GM13976 (cell line): ENCODE data around the gene SYT3.
"Not testable (repeated sequence)": the region's sequence is repeated elsewhere in the genome, so short reads cannot be mapped to it uniquely, and the experiment has no call there.

Experiments used
- DNase-seq: peaks from one replicate; pipeline ENCODE4 v3.0.0; 2012; ENCODE audit warnings: low spot score
- in situ Hi-C: fragments of 300-500 bp; cut with MboI; formaldehyde crosslinking; loops from one replicate; pipeline ENCODE4 v1.12.0; 2022; ENCODE audit warnings: low sequenced_read_pairs, mixed read lengths, inconsistent platforms; ENCODE audit not compliant: unreplicated experiment
- TF ChIP-seq, protein P1 (sequence below): IDR thresholded peaks from 2 replicates; pipeline ENCODE4 v1.5.1; 2012; ENCODE audit warnings: borderline replicate concordance, mild to moderate bottlenecking; ENCODE audit not compliant: insufficient read depth; ENCODE audit errors: extremely low read depth, missing control alignments, control extremely low read depth

The SYT3 gene

DNA sequence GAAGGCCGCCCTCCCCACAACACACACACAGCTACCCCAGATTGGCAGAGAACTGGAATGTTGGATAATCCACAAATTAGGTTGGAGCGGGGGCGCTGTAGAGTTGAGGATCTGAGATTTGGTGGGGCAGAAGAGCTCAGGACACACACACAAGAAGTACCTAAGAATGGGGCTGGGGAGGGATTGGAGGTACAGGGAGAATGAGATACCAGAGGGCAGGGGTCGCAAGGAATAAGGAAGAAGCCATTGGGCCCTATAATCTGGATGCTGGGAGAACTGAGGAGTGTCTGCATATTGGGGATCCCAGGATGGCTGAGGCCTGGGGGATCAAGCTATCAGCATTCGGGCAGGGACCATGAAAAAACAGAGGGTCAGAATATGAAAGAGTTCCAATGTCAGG lies 11.5 kb downstream of the SYT3 start:
- in situ Hi-C loops = no loop called here
- DNase-seq = no peak
- TF ChIP-seq, protein P1, sequence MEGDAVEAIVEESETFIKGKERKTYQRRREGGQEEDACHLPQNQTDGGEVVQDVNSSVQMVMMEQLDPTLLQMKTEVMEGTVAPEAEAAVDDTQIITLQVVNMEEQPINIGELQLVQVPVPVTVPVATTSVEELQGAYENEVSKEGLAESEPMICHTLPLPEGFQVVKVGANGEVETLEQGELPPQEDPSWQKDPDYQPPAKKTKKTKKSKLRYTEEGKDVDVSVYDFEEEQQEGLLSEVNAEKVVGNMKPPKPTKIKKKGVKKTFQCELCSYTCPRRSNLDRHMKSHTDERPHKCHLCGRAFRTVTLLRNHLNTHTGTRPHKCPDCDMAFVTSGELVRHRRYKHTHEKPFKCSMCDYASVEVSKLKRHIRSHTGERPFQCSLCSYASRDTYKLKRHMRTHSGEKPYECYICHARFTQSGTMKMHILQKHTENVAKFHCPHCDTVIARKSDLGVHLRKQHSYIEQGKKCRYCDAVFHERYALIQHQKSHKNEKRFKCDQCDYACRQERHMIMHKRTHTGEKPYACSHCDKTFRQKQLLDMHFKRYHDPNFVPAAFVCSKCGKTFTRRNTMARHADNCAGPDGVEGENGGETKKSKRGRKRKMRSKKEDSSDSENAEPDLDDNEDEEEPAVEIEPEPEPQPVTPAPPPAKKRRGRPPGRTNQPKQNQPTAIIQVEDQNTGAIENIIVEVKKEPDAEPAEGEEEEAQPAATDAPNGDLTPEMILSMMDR = no peak

DNA sequence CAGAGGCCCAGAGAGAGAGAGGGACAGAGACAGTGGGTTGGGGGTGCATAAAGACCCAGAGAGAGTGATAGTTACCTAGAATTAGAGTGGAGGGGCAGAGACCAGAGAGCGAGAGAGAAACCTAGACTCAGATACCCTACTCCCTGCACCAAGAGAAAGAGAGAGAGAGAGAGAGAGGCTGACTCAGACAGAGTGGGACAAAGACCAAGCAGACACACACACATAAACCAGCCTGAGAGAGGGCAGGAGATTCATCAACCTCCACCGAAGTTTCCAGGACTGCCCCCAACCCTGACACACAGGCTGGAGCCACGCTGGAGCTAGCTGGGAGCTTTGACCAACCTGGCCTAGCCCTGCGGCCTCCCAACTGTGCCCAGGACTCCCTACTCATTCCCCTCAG lies 12.9 kb downstream of the SYT3 start:
- no peak for DNase-seq
- in situ Hi-C loops = no loop called here
- TF ChIP-seq, protein P1 = no peak

DNA sequence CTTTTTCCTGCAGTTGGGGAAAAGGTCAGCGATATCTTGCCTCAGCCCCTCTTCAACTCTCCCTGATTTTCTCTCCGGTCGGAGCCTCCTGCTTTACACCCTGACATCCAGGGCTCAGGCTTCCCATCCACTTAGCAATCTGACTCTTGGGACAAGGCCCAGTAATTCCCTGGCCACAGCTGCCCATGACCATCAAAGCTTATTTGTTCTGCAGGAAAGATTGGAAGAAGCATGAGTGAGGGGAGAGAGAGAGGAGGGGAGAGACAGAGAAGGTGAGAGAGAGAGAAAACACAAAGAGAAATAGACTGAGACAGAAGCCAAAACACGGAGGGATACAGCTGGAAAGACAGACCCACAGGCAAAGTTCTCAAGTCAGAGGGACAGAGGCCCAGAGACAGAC lies 13.7 kb downstream of the SYT3 start:
- in situ Hi-C loops = no loop called here
- DNase-seq = no peak
- TF ChIP-seq, protein P1 = no peak

DNA sequence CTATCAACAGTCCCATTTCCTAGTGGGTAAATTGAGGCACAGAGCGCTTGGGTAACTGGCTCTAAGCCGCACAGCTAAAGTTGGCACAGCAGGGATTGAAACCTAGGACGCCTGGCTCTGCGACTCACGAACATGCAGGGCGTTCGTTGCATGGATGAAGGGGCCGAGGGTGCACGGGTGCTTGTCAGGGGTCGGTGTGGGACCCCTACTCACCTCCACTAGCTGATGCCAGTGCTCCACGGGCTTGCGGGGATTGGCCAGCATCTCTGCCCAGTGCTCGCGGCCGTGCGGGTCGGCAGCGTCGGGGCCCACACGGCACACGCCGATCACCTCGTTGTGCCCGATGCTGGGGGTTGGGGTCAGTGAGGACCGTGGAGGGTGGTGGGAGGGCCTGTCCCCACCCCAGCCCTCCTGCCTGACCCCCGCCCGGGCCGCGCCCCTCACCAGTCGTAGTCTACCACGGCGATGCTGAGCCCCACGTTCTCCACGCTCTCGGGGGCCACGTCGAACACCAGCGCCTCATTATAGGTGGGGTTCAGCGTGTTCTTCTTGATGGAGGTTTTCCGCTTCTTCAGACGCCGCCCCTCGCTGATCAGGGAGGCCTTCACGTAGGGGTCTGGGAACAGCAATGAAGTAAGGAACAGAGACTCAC lies 14.6 kb downstream of the SYT3 start:
- peak; percentile 23 for DNase-seq
- in situ Hi-C loops = no loop called here
- TF ChIP-seq, protein P1 = no peak

DNA sequence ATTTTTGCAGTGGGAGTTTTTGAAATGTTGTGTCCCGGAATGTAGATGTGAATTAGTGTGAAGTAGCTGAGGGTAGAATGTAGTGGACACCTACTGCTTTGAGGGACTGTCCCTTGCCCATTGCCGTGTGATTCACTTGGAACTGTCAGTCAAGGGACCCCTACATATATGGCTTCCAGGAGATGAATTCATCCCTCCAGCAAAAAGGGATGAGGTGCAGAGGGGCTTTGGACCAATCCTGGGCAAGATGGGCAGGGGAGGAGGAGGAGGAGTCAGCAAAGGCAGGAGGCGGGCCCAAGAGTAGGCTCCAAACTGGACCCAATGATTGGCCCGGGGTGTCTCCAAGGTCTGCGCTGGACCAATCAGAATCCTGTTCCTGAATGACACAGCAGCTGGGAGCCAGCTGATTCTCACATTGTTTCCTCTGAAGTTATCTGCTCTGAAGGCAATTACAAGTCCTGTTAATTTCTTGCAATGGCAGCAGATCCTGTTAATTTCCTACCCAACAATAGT lies 19.2 kb downstream of the SYT3 start:
- in situ Hi-C loops, DNase-seq: not testable (repeated sequence)

DNA sequence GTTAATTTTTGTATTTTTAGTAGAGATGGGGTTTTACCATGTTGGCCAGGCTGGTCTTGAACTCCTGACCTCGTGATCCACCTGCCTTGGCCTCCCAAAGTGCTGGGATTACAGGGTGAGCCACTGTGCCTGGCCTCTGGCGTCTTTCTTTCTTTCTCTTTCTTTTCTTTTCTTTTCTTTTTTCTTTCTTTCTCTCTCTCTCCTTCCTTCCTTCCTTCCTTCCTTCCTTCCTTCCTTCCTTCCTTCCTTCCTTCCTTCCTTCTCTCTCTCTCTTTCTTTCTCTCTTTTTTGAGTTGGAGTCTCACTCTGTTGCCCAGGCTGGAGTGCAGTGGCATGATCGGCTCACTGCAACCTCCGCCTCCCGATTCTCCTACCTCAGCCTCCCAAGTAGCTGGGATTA lies 20.5 kb downstream of the SYT3 start:
- DNase-seq, in situ Hi-C loops: not testable (repeated sequence)

DNA sequence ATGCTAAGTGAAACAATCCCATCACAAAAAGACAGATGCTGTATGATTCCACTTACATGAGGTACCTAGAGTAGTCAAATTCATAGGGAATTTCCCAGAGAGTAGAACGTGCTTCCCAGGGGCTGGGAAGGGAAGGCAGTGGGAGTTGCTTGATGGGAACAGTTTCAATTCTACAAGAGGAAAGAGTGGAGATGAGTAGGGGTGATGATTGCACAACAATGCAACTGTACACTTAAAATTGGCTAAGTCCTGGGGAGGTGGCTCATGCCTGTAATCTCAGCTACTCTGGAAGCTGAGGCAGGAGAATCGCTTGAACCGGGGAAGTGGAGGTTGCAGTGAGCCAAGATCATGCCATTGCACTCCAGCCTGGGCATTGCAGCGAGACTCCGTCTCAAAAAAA lies 21.3 kb downstream of the SYT3 start:
- in situ Hi-C loops, DNase-seq: not testable (repeated sequence)

DNA sequence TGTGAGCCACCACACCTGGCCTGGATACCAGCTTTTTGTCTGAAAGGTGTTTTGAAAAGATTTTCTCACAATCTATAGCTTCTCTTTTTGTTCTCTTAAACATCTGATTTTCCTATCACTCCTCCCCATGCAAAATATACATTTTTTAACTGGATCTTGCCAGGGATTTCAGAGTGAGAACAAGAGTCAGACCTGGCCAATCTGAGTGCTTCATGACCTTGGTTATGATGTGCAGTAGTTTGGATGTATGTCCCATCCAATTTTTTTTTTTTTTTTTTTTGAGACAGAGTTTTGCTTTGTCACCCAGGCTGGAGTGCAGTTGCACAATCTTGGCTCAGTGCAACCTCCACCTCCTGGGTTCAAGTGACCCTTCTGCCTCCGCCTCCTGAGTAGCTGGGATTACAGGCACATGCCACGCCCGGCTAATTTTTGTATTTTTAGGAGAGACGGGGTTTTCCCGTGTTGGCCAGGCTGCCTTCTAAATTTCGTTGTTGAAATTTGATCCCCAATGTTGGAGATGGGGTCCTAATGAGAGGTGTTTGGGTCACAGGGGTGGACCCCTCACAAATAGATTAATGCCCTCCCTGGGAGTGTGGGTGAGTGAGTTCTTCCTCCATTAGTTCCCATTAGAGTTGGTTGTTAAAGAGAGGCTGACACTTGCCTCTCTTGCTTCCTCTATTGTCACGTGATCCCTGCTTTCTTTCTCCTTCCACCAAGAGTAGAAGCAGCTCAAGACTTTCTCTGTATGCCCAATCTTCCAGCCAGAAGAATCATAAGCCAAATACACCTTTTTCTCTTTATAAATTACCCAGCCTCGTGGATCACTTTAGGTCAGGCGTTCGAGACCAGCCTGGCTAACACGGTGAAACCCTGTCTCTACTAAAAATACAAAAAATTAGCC lies 26.9 kb downstream of the SYT3 start:
- DNase-seq, in situ Hi-C loops: not testable (repeated sequence)
